Psoas muscle (tissue), 8 donors: ENCODE measurements around the gene AOC3. TPM values are rescaled to one million over a fixed set of nuclear protein-coding genes. Genes with fewer than 3 reads are reported as not detected.
"Not testable (repeated sequence)": the region's sequence is repeated elsewhere in the genome, so short reads cannot be mapped to it uniquely, and the experiment has no call there.

ENCODE experiments used
- ATAC-seq, 4 donors: fragments of 200-7000 bp; cut with Tn5 transposase; one replicate each; pipeline ENCODE4 v1.9.1; 2020; ENCODE audit warnings: moderate library complexity in 3 of 4, mild to moderate bottlenecking in 2 of 4
- DNase-seq, 2 donors: peaks; one replicate each; pipeline ENCODE4 v3.0.0-alpha.2; 2020
- H3K27ac ChIP-seq: fragments of 200-600 bp; one replicate; pipeline ENCODE4 v1.8.0; 2022
- H3K27me3 ChIP-seq, 3 donors: fragments of 200-600 bp in 1 of 3; one replicate each; pipeline versions ENCODE4 v1.6.1 to v1.8.0; 2013 to 2022; ENCODE audit warnings: low read length in 2 of 3, mild to moderate bottlenecking in 2 of 3, moderate library complexity in 1 of 3; ENCODE audit not compliant: insufficient read depth in 3 of 3
- H3K36me3 ChIP-seq, 2 donors: fragments of 200-600 bp in 1 of 2; one replicate each; pipeline versions ENCODE4 v1.6.1 to v1.8.0; 2013 to 2022; ENCODE audit warnings: low read depth in 1 of 2, mild to moderate bottlenecking in 1 of 2, moderate library complexity in 1 of 2; ENCODE audit not compliant: insufficient read depth in 1 of 2
- H3K4me1 ChIP-seq: fragments of 200-600 bp; one replicate; pipeline ENCODE4 v1.8.0; 2022
- H3K4me3 ChIP-seq: fragments of 200-600 bp; one replicate; pipeline ENCODE4 v1.8.0; 2022; ENCODE audit warnings: mild to moderate bottlenecking
- H3K9me3 ChIP-seq: fragments of 200-600 bp; one replicate; pipeline ENCODE4 v1.8.0; 2022
- CTCF ChIP-seq: fragments of 200-600 bp; IDR thresholded peaks from one replicate; pipeline ENCODE4 v1.8.0; 2022; ENCODE audit warnings: antibody characterized with exemption
- WGBS, 3 donors: extraction: QIAGEN DNeasy Blood & Tissue Kit; methylation state at CpG; one replicate each; pipeline versions ENCODE4 v1.1.6 to v1.1.7; 2013; 5-methylcytosine and 5-hydroxymethylcytosine counted together
- intact Hi-C, 2 donors: fragments of 100-400 bp; cut with DNase I; formaldehyde crosslinking; loops; one replicate each; pipeline versions ENCODE4 v1.11.0 to v1.14.2; 2022
- polyA plus RNA-seq, 3 donors: library from polyadenylated mRNA; stranded (reverse); fragments of 200-250 nt; gene quantifications; one replicate each; pipeline ENCODE4 v1.2.3, GENCODE V29; 2013
- total RNA-seq, 4 donors: library from RNA; stranded (reverse); fragmentation: NEBNext Ultra II Directional in 2 of 4; extraction: Animal tissue kit (Norgen Biotek cat#: 25700) in 2 of 4; gene quantifications; one replicate each; pipeline versions ENCODE4 v1.2.1 to v1.2.4, GENCODE V29; 2021 to 2023
- donor health status: healthy with polysubstance abuse.
- donor health status: DM: no; HTN: no; CAD: no; lungs with moderate emphysema.
- donor health status: Bipolar disorder and iron deficiency.
- donor health status: healthy.
- donor health status: DM: yes; HTN: yes; CAD: no.
- donor health status: DM: no; HTN: no; CAD: no.
- donor health status: DM: no; HTN: no; CAD: no.
- donor health status: DM: yes; HTN: yes; CAD: no.

The AOC3 gene
- total and polyA plus RNA-seq, 7 donors, result 5.8 to 11.8 (median 8.4) TPM

- no peak for ATAC-seq
- Histone ChIP-seq H3K4me1 (no peaks in the 10 kb centered on the region), H3K27me3 (peaks cover 0 to 2% (median 0%) of the 10 kb centered on the region in 3 donors), H3K36me3 (no peaks in the 10 kb centered on the region), H3K9me3 (no peaks in the 10 kb centered on the region), H3K4me3 (no peak overlapping the region), H3K27ac (no peak overlapping the region)
- TF ChIP-seq CTCF, result no peak
- intact Hi-C loops, result no loop called here
- 73 to 77% (median 74%) methylated on average over 5 of the region's 5 CpGs for WGBS, 3 donors
- DNase-seq, result no peak
Measured at GRCh38 chr17:42880776-42881310, 29.8 kb downstream of the AOC3 start.

DNA sequence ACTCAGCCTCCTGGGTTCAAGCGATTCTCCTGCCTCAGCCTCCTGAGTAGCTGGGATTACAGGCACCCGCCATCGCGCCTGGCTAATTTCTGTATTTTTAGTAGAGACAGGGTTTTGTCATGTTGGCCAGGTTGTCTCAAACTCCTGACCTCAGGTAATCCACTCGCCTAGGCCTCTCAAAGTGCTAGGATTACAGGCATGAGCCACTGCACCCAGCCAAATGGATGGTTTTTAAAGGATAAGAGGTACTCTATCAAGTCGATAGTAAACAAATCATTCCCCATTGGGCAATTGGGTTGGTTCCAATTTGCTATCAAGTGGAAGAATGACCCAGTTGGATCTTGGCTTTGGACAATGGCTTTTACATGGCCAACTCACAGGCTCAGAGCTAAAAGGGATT is 30.7 kb downstream of the AOC3 start:
- H3K4me3 ChIP-seq, DNase-seq, H3K36me3 ChIP-seq, H3K9me3 ChIP-seq, H3K4me1 ChIP-seq, intact Hi-C loops, H3K27ac ChIP-seq, ATAC-seq, H3K27me3 ChIP-seq: not testable (repeated sequence)
- WGBS, 3 donors, result 92 to 94% (median 92%) methylated on average over 6 of the region's 6 CpGs

GRCh38 chr17:42882166-42882565 is 31.2 kb downstream of the AOC3 start:
- WGBS, 3 donors, result 75 to 89% (median 85%) methylated on average over 8 of the region's 8 CpGs
- ATAC-seq, result no peak
- no peak overlapping the region for H3K4me3 ChIP-seq
- no peak for DNase-seq
- H3K36me3 ChIP-seq, result no peaks in the 10 kb centered on the region
- no peak overlapping the region for H3K27ac ChIP-seq
- H3K9me3 ChIP-seq, result no peaks in the 10 kb centered on the region
- intact Hi-C loops, result no loop called here
- H3K4me1 ChIP-seq, result no peaks in the 10 kb centered on the region
- no peak for TF ChIP-seq CTCF
- H3K27me3 ChIP-seq, result peaks cover 0 to 2% (median 0%) of the 10 kb centered on the region in 3 donors

GRCh38 chr17:42883802-42884558 is 33.0 kb downstream of the AOC3 start:
- no peaks in the 10 kb centered on the region for H3K27me3 ChIP-seq
- H3K4me3 ChIP-seq, result no peak overlapping the region
- 81 to 84% (median 83%) methylated on average over 7 of the region's 7 CpGs for WGBS, 3 donors
- intact Hi-C loops, result no loop called here
- H3K27ac ChIP-seq, result no peak overlapping the region
- no peak for TF ChIP-seq CTCF
- DNase-seq, result no peak
- H3K4me1 ChIP-seq, result no peaks in the 10 kb centered on the region
- ATAC-seq, result no peak
- no peaks in the 10 kb centered on the region for H3K9me3 ChIP-seq
- H3K36me3 ChIP-seq, result no peaks in the 10 kb centered on the region

DNA sequence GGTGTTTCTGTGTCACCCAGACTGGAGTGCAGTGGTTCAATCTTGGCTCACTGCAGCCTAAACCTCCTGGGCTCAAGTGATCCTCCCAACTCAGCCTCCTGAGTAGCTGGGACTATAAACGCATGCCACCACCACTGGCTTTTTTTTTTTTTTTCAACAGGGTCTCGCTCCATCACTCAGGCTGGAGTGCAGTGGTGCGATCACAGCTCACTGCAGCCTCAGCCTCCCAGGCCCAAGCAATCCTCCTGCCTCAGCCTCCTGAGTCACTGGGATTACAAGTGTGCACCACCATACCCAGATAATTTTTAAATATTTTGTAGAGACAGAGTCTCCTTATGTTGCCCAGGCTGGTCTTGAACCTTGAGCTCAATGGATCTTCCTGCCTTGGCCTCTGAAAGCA is 34.8 kb downstream of the AOC3 start:
- DNase-seq, H3K9me3 ChIP-seq, H3K27ac ChIP-seq, ATAC-seq, H3K36me3 ChIP-seq, H3K4me3 ChIP-seq, intact Hi-C loops, H3K4me1 ChIP-seq, H3K27me3 ChIP-seq: not testable (repeated sequence)
- 91 to 95% (median 93%) methylated on average over 3 of the region's 3 CpGs for WGBS, 3 donors
